Measurements from ENCODE around the gene SLC6A4. TPM values are rescaled to one million over a fixed set of nuclear protein-coding genes. Genes with fewer than 3 reads are reported as not detected.

Gene SLC6A4
- total and polyA plus RNA-seq, 2 donors (not counting 3 experiments of a cell fraction or from before 2014, with no cell fraction given): 0.25 TPM; not detected in 1

GRCh38 chr17:30219315-30219714 is 16.2 kb downstream of the SLC6A4 start:
- Histone ChIP-seq H3K9me1 (replicated peaks; ENCODE audit: control insufficient read depth, extremely low read depth, insufficient read depth, low read length) (no peaks in the 10 kb centered on the region), H3K4me3 (replicated peaks in 1 of 3; ENCODE audit: insufficient read depth in 1 of 3, low read depth in 1 of 3, low read length in 3 of 3) (no peak overlapping the region), H3K4me2 (ENCODE audit: insufficient read depth, low read length) (no peak overlapping the region), H4K20me1 (replicated peaks; ENCODE audit: control insufficient read depth, extremely low read depth, insufficient read depth, low read length) (no peaks in the 10 kb centered on the region), H3K9ac (replicated peaks; ENCODE audit: extremely low read depth, insufficient read depth, low read length) (no peak overlapping the region), H3K4me1 (ENCODE audit: control insufficient read depth, extremely low read depth, insufficient read depth, low read length) (no peaks in the 10 kb centered on the region), H3K79me2 (ENCODE audit: control insufficient read depth, insufficient read depth, low read length) (no peaks in the 10 kb centered on the region), H3K36me3 (ENCODE audit: control insufficient read depth in 2 of 2, extremely low read depth in 1 of 2, insufficient read depth in 2 of 2, low read length in 2 of 2) (no peaks in the 10 kb centered on the region), H3K27ac (ENCODE audit: insufficient read depth, low read depth, low read length) (no peak overlapping the region), H3K27me3 (ENCODE audit: control insufficient read depth in 2 of 2, insufficient read depth in 2 of 2, low read length in 2 of 2) (peaks cover 16% of the 10 kb centered on the region in 2 experiments), H3K9me3 (replicated peaks; ENCODE audit: control insufficient read depth, insufficient read depth, low read length) (no peaks in the 10 kb centered on the region), H2AFZ (ENCODE audit: low read depth, low read length) (no peak overlapping the region)
- POLR2A ChIA-PET: no interaction called here
- intact Hi-C loops (cut with micrococcal nuclease) (no loop called here), dilution Hi-C loops (cut with MboI; ENCODE audit: extremely low pct_ligation_motif_present, low sequenced_read_pairs) (no loop called here)
- DNase-seq (ENCODE audit: low read depth, low spot score) (no peak), FAIRE-seq (no peak)
- CTCF ChIA-PET: no interaction called here
- no peak for TF ChIP-seq POLR2A (IDR thresholded peaks at IDR 0.05; ENCODE audit: low read depth, low read length)
- no peak for TF ChIP-seq MAX (IDR thresholded peaks at IDR 0.05; ENCODE audit: insufficient read depth, insufficient read length)
- no peak for TF ChIP-seq POLR2AphosphoS5 (IDR thresholded peaks at IDR 0.05; ENCODE audit: insufficient read depth, low read depth, low read length)
- TF ChIP-seq CTCF (IDR thresholded peaks at IDR 0.05; ENCODE audit: extremely low read depth in 1 of 2, insufficient read depth in 1 of 2, low read depth in 1 of 2, low read length in 2 of 2): no peak
- no peak for TF ChIP-seq EZH2 (IDR thresholded peaks at IDR 0.05; ENCODE audit: borderline replicate concordance, low read depth, low read length, severe bottlenecking)
- TF ChIP-seq GATA2 (IDR thresholded peaks at IDR 0.05; ENCODE audit: insufficient read depth, insufficient read length, low read depth, low read length): no peak
- TF ChIP-seq JUN (IDR thresholded peaks at IDR 0.05; ENCODE audit: borderline replicate concordance, insufficient read depth, insufficient read length, low read depth): no peak
- no TSS peak for BruUV-seq (replicated peaks)
